Measurements from ENCODE around the gene SRPK1. TPM values are rescaled to one million over a fixed set of nuclear protein-coding genes. Genes with fewer than 3 reads are reported as not detected.

Gene SRPK1
- total RNA-seq, 1 donor: 36.6 TPM

- Histone ChIP-seq H2AFZ (ENCODE audit: low read length) (no peak overlapping the region), H3K27me3 (ENCODE audit: insufficient read depth, low read length) (no peaks in the 10 kb centered on the region), H3K79me2 (ENCODE audit: insufficient read depth, low read length) (no peaks in the 10 kb centered on the region), H4K20me1 (ENCODE audit: insufficient read depth, low read length) (no peaks in the 10 kb centered on the region), H3K4me1 (ENCODE audit: insufficient read depth, low read length) (no peaks in the 10 kb centered on the region), H3K9me3 (ENCODE audit: low read depth, low read length) (peaks cover 3% of the 10 kb centered on the region), H3K4me2 (ENCODE audit: insufficient read depth, low read length) (no peak overlapping the region), H3K27ac (ENCODE audit: low read depth, low read length) (no peak overlapping the region), H3K36me3 (ENCODE audit: insufficient read depth, low read length) (peaks cover 33% of the 10 kb centered on the region), H3K4me3 (ENCODE audit: insufficient read depth, low read length) (no peak overlapping the region)
- no peak for DNase-seq (ENCODE audit: insufficient read length, low spot score, missing footprints)
- no peak for TF ChIP-seq CTCF (IDR thresholded peaks at IDR 0.05; ENCODE audit: extremely low read depth, low read depth, low read length)
Observed at GRCh38 chr6:35852994-35853393, 67.9 kb downstream of the SRPK1 start.

- TF ChIP-seq CTCF (IDR thresholded peaks at IDR 0.05; ENCODE audit: extremely low read depth, low read depth, low read length): no peak
- H4K20me1 ChIP-seq (ENCODE audit: insufficient read depth, low read length): no peaks in the 10 kb centered on the region
- no peak overlapping the region for H3K4me3 ChIP-seq (ENCODE audit: insufficient read depth, low read length)
- peaks cover 2% of the 10 kb centered on the region for H3K79me2 ChIP-seq (ENCODE audit: insufficient read depth, low read length)
- H3K4me1 ChIP-seq (ENCODE audit: insufficient read depth, low read length): no peaks in the 10 kb centered on the region
- DNase-seq (ENCODE audit: insufficient read length, low spot score, missing footprints): no peak
- no peak overlapping the region for H2AFZ ChIP-seq (ENCODE audit: low read length)
- peaks cover 28% of the 10 kb centered on the region for H3K36me3 ChIP-seq (ENCODE audit: insufficient read depth, low read length)
- H3K9me3 ChIP-seq (ENCODE audit: low read depth, low read length): peaks cover 3% of the 10 kb centered on the region
- H3K4me2 ChIP-seq (ENCODE audit: insufficient read depth, low read length): no peak overlapping the region
- no peaks in the 10 kb centered on the region for H3K27me3 ChIP-seq (ENCODE audit: insufficient read depth, low read length)
- H3K27ac ChIP-seq (ENCODE audit: low read depth, low read length): no peak overlapping the region
Observed at GRCh38 chr6:35850208-35850607, 70.7 kb downstream of the SRPK1 start.

- H4K20me1 ChIP-seq (ENCODE audit: insufficient read depth, low read length): no peaks in the 10 kb centered on the region
- no peak overlapping the region for H3K4me2 ChIP-seq (ENCODE audit: insufficient read depth, low read length)
- no peak overlapping the region for H2AFZ ChIP-seq (ENCODE audit: low read length)
- peaks cover 36% of the 10 kb centered on the region for H3K36me3 ChIP-seq (ENCODE audit: insufficient read depth, low read length)
- TF ChIP-seq CTCF (IDR thresholded peaks at IDR 0.05; ENCODE audit: extremely low read depth, low read depth, low read length): no peak
- DNase-seq (ENCODE audit: insufficient read length, low spot score, missing footprints): no peak
- H3K4me3 ChIP-seq (ENCODE audit: insufficient read depth, low read length): no peak overlapping the region
- H3K27me3 ChIP-seq (ENCODE audit: insufficient read depth, low read length): no peaks in the 10 kb centered on the region
- H3K4me1 ChIP-seq (ENCODE audit: insufficient read depth, low read length): no peaks in the 10 kb centered on the region
- peaks cover 3% of the 10 kb centered on the region for H3K9me3 ChIP-seq (ENCODE audit: low read depth, low read length)
- no peak overlapping the region for H3K27ac ChIP-seq (ENCODE audit: low read depth, low read length)
- peaks cover 2% of the 10 kb centered on the region for H3K79me2 ChIP-seq (ENCODE audit: insufficient read depth, low read length)
Observed at GRCh38 chr6:35844290-35844689, 76.6 kb downstream of the SRPK1 start.

GRCh38 chr6:35842381-35842780 lies 78.5 kb downstream of the SRPK1 start:
- no peak overlapping the region for H3K4me3 ChIP-seq (ENCODE audit: insufficient read depth, low read length)
- no peaks in the 10 kb centered on the region for H3K4me1 ChIP-seq (ENCODE audit: insufficient read depth, low read length)
- no peaks in the 10 kb centered on the region for H4K20me1 ChIP-seq (ENCODE audit: insufficient read depth, low read length)
- H3K27ac ChIP-seq (ENCODE audit: low read depth, low read length): no peak overlapping the region
- DNase-seq (ENCODE audit: insufficient read length, low spot score, missing footprints): no peak
- H3K4me2 ChIP-seq (ENCODE audit: insufficient read depth, low read length): no peak overlapping the region
- no peak overlapping the region for H2AFZ ChIP-seq (ENCODE audit: low read length)
- no peaks in the 10 kb centered on the region for H3K9me3 ChIP-seq (ENCODE audit: low read depth, low read length)
- no peaks in the 10 kb centered on the region for H3K27me3 ChIP-seq (ENCODE audit: insufficient read depth, low read length)
- H3K79me2 ChIP-seq (ENCODE audit: insufficient read depth, low read length): peaks cover 2% of the 10 kb centered on the region
- H3K36me3 ChIP-seq (ENCODE audit: insufficient read depth, low read length): peaks cover 37% of the 10 kb centered on the region
- no peak for TF ChIP-seq CTCF (IDR thresholded peaks at IDR 0.05; ENCODE audit: extremely low read depth, low read depth, low read length)

Measured in osteoblast (primary cell).